ENCODE results near the gene EDAR.

Gene EDAR

GRCh38 chr2:108906403-108907077 is 82.5 kb downstream of the EDAR start:
- no peak for DNase-seq

GRCh38 chr2:108905906-108906305 is 83.1 kb downstream of the EDAR start:
- no peak for DNase-seq

GRCh38 chr2:108905176-108905575 is 83.8 kb downstream of the EDAR start:
- DNase-seq: no peak

- DNase-seq: no peak
These were observed 84.3 kb downstream of the EDAR start for GRCh38 chr2:108904680-108905079.

- DNase-seq: no peak
These were observed 90.5 kb downstream of the EDAR start for GRCh38 chr2:108898315-108899082.

GRCh38 chr2:108896741-108897140 is 92.3 kb downstream of the EDAR start:
- DNase-seq: no peak

- DNase-seq: no peak
These were observed 93.8 kb downstream of the EDAR start for GRCh38 chr2:108895188-108895587.

GRCh38 chr2:108894766-108895165 is 94.3 kb downstream of the EDAR start:
- no peak for DNase-seq

- no peak for DNase-seq
These were observed 95.7 kb downstream of the EDAR start for GRCh38 chr2:108893277-108893676.

GRCh38 chr2:108889907-108890306 is 99.1 kb downstream of the EDAR start:
- no peak for DNase-seq

GRCh38 chr2:108884619-108885018 is 104.4 kb downstream of the EDAR start:
- no peak for DNase-seq

GRCh38 chr2:108878276-108878675 is 110.7 kb downstream of the EDAR start:
- no peak for DNase-seq

- DNase-seq: peak; percentile 5
These were observed 111.5 kb downstream of the EDAR start for GRCh38 chr2:108877506-108877905.

GRCh38 chr2:108870069-108870644 is 118.9 kb downstream of the EDAR start:
- no peak for DNase-seq

GRCh38 chr2:108869542-108869941 is 119.5 kb downstream of the EDAR start:
- DNase-seq: no peak

- DNase-seq: no peak
These were observed 120.1 kb downstream of the EDAR start for GRCh38 chr2:108868911-108869310.

GRCh38 chr2:108866041-108866440 is 123.0 kb downstream of the EDAR start:
- DNase-seq: no peak

- no peak for DNase-seq
These were observed 130.1 kb downstream of the EDAR start for GRCh38 chr2:108858894-108859293.

- peak; percentile 19 for DNase-seq
These were observed 133.8 kb downstream of the EDAR start for GRCh38 chr2:108855194-108855593.

GRCh38 chr2:108854484-108854883 is 134.5 kb downstream of the EDAR start:
- no peak for DNase-seq

GRCh38 chr2:108853421-108853820 is 135.6 kb downstream of the EDAR start:
- DNase-seq: no peak

- DNase-seq: no peak
These were observed 136.6 kb downstream of the EDAR start for GRCh38 chr2:108852375-108852774.

GRCh38 chr2:108847000-108847399 is 142.0 kb downstream of the EDAR start:
- no peak for DNase-seq

GRCh38 chr2:108845923-108846322 is 143.1 kb downstream of the EDAR start:
- DNase-seq: no peak
